ENCODE data around the gene HERC4. TPM values are rescaled to one million over a fixed set of nuclear protein-coding genes. Genes with fewer than 3 reads are reported as not detected.

HERC4 gene
- total and polyA plus RNA-seq, 9 of the 15 experiments (the other 6 are each of a cell fraction or from before 2014, with no cell fraction given), result 12.5 to 33.5 (median 22.8) TPM

DNA sequence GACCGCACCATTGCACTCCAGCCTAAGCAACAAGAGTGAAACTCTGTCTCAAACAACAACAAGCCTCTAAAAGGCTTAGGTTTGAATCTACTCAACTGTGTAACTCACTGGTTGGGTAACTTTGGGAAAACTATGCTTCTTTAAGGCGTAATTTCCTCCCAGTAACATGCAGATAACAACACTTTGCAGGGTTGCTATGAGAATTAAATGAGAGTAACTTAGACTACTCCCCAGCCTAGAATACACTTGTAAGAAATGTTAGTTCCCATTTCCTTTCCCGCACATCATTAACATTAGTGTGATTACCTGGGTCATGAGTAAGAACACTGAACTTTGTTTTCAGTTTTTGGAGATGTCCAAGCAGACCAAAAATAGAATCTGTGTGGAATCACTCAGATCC lies 28.8 kb upstream of the HERC4 start:
- Histone ChIP-seq H3K9me1 (ENCODE audit: control insufficient read depth, insufficient read depth, low read length) (no peaks in the 10 kb centered on the region), H3K4me3 (no peak overlapping the region), H3K79me2 (ENCODE audit: control insufficient read depth, insufficient read depth, low read length) (no peaks in the 10 kb centered on the region), H3K27me3 (ENCODE audit: control insufficient read depth in 2 of 2, insufficient read depth in 2 of 2, low read length in 2 of 2) (peaks cover 8 to 21% of the 10 kb centered on the region in 2 experiments; a peak in 4 of 5 replicates), H2AFZ (ENCODE audit: low read depth, low read length) (no peak overlapping the region), H3K27ac (ENCODE audit: extremely low read depth, low read depth, low read length) (no peak overlapping the region), H3K9me3 (replicated peaks; ENCODE audit: control insufficient read depth, insufficient read depth, low read depth, low read length) (no peaks in the 10 kb centered on the region), H3K4me1 (replicated peaks in 1 of 2; ENCODE audit: control insufficient read depth in 2 of 2, insufficient read depth in 2 of 2, low read length in 2 of 2) (no peaks in the 10 kb centered on the region), H3K36me3 (ENCODE audit: control insufficient read depth, insufficient read depth, low read length) (no peaks in the 10 kb centered on the region), H3K9ac (ENCODE audit: insufficient read depth in 1 of 2, low read depth in 2 of 2, low read length in 2 of 2) (no peak overlapping the region), H4K20me1 (replicated peaks; ENCODE audit: control insufficient read depth, insufficient read depth, low read length) (no peaks in the 10 kb centered on the region), H3K4me2 (ENCODE audit: insufficient read depth, low read length) (no peak overlapping the region)
- no peak for FAIRE-seq
- intact Hi-C loops (cut with micrococcal nuclease) (no loop called here), in situ Hi-C loops (cut with MboI) (no loop called here)
- ATAC-seq, result no peak
- ChIA-PET CTCF (ENCODE audit: low intra/inter-chr PET ratio) (no interaction called here), POLR2A (interaction anchor here (0.6 to 1.2 kb wide), 2 partner anchors 11 to 18 kb away, joined by 3 to 4 read pairs; no protein-coding TSS in a partner anchor)
- WGBS (ENCODE audit: insufficient coverage, low coverage, missing lambda C conversion rate), result 0% methylated on average over 3 of the region's 3 CpGs
- DNase-seq (ENCODE audit: extremely low read depth in 1 of 4, low spot score in 3 of 4), result no peak
- no TSS peak for BruUV-seq (replicated peaks)
- TF ChIP-seq PTBP1 (IDR thresholded peaks at IDR 0.05; ENCODE audit: low read depth, low read length), result no peak
- no peak for TF ChIP-seq CCAR2 (IDR thresholded peaks at IDR 0.05; ENCODE audit: low read depth, low read length)
- TF ChIP-seq CTBP1 (IDR thresholded peaks at IDR 0.05; ENCODE audit: borderline replicate concordance), result no peak
- no peak for TF ChIP-seq ZFP30 (CRISPR knock-in tag; IDR thresholded peaks at IDR 0.05; ENCODE audit: borderline replicate concordance)
- no peak for TF ChIP-seq ETS1 (conservative IDR thresholded peaks at IDR 0.05; ENCODE audit: control insufficient read depth, low read depth, low read length)
- TF ChIP-seq, protein P1, sequence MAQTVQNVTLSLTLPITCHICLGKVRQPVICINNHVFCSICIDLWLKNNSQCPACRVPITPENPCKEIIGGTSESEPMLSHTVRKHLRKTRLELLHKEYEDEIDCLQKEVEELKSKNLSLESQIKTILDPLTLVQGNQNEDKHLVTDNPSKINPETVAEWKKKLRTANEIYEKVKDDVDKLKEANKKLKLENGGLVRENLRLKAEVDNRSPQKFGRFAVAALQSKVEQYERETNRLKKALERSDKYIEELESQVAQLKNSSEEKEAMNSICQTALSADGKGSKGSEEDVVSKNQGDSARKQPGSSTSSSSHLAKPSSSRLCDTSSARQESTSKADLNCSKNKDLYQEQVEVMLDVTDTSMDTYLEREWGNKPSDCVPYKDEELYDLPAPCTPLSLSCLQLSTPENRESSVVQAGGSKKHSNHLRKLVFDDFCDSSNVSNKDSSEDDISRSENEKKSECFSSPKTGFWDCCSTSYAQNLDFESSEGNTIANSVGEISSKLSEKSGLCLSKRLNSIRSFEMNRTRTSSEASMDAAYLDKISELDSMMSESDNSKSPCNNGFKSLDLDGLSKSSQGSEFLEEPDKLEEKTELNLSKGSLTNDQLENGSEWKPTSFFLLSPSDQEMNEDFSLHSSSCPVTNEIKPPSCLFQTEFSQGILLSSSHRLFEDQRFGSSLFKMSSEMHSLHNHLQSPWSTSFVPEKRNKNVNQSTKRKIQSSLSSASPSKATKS (CRISPR knock-in tag; IDR thresholded peaks at IDR 0.05), result no peak
- TF ChIP-seq SREBF1 (IDR thresholded peaks at IDR 0.05; ENCODE audit: borderline replicate concordance, low read depth, low read length), result no peak
